ENCODE data around the gene ST6GAL2.
A peak's percentile ranks its signal among the peaks of the same experiment; 100 is the strongest.

ST6GAL2 gene

DNA sequence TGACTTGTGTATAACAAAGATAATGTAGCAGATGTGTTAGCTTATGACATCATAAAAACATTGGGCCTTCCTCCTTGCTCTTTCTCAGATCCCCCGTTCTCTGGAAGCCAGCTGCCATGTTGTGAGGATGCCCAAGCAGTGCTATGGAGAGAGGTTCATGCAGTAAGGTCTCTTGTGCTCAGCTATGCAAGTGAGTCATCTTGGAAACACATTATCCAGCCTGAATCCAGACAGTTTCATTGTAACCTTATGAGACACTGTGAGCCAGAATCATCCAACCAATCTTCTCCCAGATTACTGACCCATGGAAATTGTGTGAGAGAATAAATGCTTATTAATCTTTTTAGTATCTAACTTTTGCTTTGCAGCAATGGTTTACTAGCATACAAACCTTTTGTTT, 60.8 kb downstream of the ST6GAL2 start:
- no peak for DNase-seq

DNA sequence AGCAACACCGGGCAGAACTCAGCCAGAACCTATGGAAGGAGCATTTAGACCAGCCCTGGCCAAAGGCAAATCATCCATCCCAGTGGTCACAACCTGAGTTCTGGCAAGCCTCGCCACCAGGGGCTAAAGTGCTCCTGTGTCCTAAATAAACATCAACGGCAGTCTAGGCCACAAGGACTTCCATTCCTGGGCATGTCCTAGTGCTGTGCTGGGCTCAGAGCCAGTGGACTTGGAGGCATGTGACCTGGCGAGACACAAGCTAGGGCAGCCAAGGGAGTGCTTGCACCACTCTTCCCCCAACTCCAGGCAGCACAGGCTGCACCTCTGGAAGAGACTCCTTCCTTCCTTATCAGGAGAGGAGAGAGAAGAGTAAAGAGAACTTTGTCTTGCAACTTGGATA, 69.0 kb downstream of the ST6GAL2 start:
- no peak for DNase-seq

DNA sequence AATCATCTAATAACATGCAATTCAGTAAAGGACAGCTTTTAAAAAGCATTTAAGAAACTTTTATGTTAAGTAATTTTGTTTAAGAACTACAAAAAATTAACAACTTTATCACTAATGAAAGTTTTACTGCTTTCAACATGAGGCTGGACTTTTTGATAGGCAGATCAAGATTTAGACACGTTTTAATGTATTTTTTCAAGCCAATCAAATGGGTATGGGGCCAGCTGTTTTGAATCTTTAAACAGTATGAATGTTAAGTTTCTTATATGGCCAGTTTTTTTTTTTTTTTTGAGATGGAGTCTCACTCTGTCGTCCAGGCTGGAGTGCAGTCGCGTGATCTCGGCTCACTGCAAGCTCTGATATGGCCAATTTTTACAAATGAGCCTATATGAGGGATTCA, 73.1 kb downstream of the ST6GAL2 start:
- no peak for DNase-seq

DNA sequence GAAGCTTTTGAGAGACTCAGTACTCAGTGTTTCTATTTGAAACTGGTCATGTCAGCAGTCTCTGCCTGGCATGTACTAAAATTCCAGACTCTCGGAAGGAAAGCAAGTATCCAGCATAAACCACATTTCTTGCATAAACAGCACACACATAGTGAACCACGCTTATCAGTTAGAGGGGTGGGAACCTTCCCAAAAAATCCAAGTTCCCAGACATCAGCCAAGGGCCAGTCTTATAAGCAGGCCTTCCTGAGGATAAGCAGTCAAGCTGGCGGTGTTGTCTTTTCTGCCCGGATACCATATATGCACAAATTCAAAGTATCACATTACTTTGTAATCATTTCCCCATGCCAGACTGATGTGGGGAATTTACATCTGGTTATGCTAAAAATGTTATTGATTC, 73.6 kb downstream of the ST6GAL2 start:
- no peak for DNase-seq

DNA sequence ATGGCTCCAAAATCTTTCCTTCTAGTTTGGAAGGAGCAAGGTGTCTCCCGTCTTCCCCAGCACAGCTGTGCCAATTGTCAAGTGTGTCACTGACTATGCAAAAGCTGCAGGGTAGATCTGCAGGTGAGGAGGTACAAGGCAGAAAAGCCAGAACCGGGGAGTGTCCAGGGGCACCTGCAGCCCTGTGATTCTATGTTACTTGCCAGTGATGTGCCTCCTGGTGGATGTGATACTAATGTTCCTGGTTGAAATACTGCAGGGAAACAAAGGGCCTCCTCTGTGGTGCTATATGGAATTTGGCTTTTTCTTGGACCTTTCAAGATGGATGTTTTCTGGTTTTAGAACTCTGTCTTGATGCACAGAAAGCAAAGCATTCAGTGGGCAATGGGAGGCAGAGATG, 80.3 kb downstream of the ST6GAL2 start:
- no peak for DNase-seq

DNA sequence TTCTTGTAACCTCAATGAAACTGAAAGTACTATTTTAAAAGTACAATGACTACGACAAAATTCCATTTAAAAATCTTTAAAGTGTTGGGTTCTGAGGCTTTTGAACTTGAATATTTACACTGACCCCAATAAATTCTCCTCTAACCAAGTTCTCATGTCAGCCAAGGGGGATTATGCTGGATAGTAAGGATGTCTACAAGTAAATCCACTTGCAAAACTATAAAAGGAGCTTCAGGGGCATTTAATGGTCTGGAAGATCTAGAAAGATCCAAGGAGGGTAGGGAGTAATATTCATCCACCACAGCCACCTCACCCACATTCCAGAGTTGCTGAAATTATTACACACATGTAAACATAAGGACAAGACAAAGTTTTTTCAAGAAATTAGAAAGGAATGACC, 81.8 kb downstream of the ST6GAL2 start:
- DNase-seq: no peak

DNA sequence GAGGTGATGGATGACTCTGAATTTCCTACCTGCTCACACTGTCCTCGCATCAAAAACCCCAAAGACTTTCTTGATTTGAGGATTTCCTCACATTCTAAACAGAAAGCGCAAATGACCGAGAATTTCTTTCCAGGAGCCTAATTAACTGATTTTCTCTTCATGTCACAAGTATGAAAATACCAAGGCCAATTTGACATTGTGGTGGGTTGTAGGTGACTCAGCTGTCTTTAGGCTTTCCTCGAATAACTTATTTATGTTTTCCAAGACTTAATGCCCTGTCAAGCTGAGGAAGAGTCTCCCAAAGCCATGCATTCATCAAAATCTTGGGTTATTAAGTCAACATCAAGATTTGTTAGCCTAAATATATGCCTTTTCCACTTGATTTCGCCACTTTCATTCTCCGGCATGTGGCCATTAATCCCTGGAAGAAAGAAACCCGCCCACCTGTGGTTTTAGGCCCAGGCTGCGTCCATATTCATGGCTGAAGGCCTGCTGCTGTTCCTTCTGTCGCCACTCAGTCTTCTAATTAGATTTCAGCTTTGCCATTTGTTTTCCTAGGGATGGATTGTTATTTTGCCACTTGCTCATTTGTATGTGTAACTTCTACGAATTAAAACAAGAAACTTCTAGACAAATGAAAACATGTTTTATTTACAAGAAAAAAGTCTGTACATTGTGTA, 84.9 kb downstream of the ST6GAL2 start:
- peak; percentile 73 to 81 for DNase-seq

DNA sequence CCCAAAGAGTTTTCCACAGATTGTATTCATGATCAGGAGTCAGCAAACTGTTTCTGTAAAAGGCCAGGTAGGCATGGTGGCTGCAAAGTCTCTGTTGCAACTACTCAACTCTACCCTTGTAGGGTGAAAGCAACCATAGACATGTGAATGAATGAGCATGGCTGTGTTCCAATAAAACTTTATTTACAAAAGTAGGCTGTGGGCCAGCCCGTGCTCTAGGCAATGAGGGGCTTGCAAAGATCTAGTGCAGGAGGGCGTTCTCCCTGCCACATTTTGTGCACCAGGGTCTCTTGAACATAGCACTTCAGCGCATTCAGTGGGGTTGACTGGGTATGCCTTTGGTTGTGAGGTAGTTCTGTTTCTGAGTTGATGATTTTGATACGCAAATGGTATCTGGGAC, 85.8 kb downstream of the ST6GAL2 start:
- no peak for DNase-seq

DNA sequence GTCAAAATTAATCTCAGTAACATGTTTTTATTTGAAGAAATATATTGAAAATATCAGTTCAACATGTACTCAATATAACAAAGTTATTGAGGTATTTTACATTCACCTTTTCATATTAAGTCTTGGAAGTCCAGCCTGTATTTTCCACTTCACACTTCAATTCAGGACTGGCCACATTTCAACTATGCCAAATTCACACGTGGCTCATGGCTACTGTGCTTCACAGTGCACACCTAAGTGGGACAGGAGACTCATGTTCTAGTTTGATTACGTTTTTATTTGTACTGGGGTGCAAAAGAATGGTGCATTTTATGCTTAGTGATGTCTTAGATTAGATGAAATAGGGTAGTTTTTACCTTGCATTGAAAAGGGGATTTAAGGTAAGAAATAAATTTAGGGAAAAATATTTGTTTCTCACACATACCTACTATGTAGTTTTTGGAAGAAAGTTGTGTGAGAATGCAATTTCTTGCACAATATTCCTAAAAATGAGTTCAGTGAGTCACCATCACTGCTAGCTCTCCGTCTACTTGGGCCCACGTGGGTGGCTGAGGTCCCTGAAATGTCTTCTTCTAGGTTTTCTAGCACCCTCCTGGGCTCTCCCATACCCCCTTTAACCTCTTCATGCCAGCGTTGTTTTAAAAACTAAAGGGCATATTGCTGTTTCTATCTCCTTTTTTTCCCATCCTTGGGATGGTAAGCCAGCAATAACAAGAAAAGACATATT, 87.0 kb downstream of the ST6GAL2 start:
- DNase-seq: no peak

DNA sequence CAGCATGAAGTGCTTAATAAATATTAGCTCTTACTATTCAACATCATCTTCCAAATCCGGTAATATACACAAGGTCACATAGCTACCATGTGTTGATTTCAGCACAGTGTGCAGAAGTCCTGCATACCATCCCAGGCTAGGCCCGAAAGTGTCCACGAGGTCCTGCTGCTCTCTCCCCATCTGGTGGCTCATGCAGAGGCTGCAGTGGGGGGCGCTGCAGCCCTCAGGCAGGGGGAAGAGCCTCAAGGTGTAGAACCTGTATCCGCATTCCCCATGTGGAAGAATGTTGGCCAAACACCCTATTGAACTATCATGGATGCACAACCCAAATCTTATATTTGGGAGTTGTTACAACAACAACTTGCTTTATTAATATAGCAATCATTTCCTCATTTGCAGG, 88.5 kb downstream of the ST6GAL2 start:
- no peak for DNase-seq

DNA sequence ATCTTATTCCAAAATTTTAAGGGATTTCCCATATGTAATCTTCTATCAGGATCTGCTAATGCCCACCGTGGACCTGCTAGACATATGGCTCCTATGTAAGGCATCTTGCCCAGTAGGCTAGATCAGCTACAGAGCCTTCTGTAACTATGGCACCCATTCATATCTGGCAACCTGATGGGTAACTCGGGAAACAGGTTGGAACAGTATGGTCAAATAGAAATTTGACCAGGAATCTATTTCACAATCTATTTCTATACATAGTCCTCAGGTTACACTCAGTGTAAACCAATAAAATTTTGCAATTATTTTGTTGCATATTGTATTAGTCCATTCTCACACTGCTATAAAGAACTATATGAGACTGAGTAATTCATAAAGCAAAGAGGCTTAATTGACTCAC, 93.3 kb downstream of the ST6GAL2 start:
- DNase-seq: no peak

DNA sequence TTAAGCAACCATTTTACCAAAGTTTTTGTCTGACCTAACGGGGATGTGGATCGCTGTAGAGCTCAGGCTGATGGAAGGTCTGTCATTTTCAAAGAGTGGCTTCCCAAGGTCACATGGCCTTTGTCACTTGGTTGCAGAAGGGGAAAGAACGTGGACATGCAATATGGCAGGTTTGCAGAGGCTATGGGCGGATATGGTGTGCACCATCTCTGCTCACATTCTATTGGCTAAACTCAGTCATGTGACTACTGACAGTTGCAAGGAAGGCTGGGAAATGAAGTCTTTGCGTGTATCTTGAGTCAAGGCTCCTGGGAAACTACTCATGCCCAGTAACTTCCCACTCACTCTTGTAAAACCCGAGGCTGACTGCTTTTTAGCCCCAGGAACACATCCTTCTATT, 96.8 kb downstream of the ST6GAL2 start:
- peak; percentile 0 to 15 for DNase-seq

DNA sequence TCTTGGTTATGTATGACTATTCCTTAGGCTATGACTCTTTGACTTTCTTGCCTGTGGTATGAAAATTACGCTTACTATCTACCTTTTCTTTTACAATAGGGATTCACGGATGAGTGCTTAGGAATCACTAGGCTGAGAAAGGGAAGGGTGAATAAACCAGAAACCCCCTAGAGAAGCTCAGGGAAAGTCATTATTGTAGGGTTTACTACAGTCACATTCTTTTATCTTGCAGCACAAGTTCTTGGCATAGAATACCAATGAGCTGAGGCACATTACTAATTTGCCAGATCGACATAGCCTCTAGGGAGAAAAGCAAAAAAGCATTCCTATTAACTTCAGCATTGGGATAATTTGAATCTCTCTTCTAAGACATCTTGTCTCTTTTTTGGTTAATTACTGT, 103.3 kb downstream of the ST6GAL2 start:
- DNase-seq: no peak

DNA sequence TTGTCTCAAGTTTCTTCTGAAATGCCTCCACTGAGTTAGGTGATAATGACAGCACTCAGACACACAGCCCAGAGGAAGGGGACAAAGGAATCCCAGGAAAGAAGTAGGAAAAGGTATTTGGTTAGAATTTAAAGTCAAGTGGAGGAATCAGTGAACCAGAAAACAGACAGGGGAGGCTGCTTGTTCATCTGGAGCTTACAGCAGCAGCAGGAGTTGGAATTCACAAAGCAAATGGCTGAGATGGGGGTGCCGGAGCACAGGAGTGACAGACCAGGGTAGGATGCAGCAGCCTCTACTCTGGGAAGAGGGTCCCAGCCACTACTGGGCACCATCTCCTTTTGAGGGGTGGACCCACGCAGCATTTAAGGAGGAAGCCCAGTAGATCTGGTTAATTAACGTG, 104.8 kb downstream of the ST6GAL2 start:
- no peak for DNase-seq

DNA sequence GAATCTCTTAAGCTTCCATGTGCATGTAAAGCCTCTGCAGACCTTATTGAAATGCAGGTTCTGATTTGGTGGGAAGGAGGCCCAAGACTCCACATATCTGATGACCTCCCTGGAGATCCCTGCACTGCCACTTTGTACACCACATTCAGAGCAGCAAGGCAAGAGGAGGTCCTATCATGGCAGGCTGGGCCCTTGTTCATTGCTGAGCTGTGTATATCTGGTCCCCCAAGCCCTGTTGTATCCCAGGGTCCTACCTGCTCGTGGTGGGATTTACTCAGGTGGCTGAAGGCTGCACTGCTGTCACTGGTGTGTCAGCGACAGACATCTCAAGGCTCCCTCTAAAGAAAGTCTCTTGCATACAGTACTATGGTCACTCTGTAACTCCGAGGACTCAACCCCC, 114.2 kb downstream of the ST6GAL2 start:
- DNase-seq: no peak

DNA sequence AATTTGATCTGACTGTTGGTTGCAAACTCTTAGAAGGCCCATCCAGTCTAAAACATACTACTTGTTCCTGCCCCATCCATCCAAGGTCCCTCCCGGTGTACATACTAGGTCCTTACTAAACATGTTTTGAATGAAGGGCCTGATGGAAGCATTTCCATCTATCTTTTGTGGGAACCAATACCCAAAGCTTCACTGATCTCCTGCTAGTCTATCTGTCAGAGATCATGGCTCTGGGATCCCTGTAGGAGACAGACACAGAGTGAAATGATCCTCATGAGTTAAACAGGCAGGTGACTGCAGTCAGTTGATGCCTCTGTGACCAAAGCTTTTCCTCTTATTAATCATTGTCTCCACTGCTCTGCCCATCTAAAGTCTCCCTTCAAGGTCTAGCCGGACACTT, 115.0 kb downstream of the ST6GAL2 start:
- no peak for DNase-seq

DNA sequence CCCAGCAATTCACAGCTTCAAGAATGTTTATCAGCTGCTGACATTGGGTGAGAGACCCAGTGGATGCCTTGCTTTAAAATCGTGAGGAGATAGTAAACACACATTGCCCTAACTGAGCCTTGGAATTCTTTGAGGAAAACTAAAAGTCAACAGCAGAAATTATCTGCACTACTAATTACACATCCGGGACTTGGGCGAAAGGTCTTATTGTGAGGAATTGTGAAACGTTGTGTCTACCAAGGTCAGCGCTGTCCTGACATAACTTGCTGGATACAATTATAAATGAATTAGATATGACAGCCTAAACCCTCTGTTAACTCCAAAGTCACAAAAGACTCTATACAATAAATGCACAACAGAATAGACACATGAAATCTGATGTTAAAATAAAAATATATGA, 121.4 kb downstream of the ST6GAL2 start:
- DNase-seq: no peak

DNA sequence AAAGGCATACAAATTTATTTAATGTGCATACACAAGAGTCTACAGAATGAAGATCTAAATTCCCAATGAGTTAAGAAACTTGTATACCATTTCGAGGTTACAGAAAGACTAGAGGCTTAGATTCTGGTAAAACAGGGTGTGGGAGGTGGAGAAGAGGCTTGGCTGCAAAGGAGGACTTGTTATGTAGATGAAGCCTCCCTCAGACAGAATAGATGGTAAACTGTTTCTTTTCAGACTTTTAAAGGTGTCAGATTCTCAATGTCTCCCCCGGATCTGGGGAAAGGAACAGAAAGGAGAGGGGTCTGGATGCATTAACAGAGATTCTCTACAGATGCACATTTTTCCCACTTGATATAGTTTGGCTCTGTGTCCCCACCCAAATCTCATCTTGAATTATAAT, 126.0 kb downstream of the ST6GAL2 start:
- DNase-seq: no peak

DNA sequence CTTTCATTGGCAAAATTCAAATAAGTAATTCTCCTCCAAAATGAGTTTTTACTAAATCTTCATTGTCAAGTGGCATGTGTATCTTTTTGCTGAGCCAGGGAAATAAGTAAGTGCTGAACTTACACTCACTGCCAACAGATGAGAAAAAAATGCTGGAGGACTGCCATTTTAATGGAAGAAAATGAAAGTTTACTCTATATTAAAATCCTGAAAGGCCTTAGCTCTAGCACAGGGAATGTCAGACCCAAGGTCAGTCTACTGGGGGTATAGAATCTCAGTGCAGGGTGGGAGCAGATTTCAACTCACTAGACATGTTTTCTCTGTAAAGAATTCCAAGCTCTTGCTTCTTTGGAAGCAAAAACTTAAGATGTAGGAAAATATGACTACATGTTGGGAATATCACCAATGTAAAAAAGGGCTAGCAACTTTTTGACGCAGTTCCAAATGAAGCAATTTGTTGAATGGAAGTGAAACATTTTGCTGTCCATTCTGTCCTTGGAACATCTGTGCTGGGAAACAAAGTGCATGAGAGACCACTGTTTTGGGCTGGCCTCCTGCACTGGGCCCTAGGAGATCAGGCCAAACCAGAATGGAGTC, 127.0 kb downstream of the ST6GAL2 start:
- no peak for DNase-seq

Data from NCI-H524 (cell line).